ENCODE measurements around the gene FBXW7.

FBXW7 gene

DNA sequence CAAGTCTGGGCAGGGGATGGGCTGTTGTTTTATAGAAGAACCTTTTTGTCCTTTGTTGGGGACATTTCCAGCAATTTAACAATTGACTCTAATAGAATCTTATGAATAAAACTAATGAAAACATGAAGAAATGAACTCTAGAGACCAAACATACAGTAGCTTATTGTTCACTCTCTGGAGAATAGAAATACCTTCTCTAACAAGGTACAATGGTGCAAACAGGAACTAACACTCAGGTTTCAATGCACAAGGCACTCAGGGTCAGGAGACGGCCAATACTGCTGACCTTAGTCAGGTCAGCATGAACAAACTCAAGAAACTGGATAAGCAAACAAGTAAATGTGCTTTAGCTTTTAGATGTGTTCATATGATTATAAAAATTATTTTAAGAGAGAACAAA, 39.6 kb upstream of the FBXW7 start:
- H3K14ac ChIP-seq (ENCODE audit: low read length in 2 of 2), result no peak overlapping the region
- no peaks in the 10 kb centered on the region for H3K9me3 ChIP-seq (ENCODE audit: control insufficient read depth, low read length)
- no peak overlapping the region for H4K91ac ChIP-seq (ENCODE audit: low read length)
- H3K9ac ChIP-seq (ENCODE audit: low read length), result no peak overlapping the region
- H2BK12ac ChIP-seq (ENCODE audit: low read length in 2 of 2), result no peak overlapping the region
- no peak overlapping the region for H3K4me3 ChIP-seq (ENCODE audit: insufficient read depth in 1 of 2, low read depth in 1 of 2, low read length in 2 of 2)
- H4K8ac ChIP-seq (ENCODE audit: low read length), result no peak overlapping the region
- no peak overlapping the region for H2BK120ac ChIP-seq (ENCODE audit: low read depth, low read length)
- no peak overlapping the region for H3K4ac ChIP-seq (ENCODE audit: low read depth in 1 of 2, low read length in 2 of 2)
- no peak overlapping the region for H2AFZ ChIP-seq (ENCODE audit: low read depth, low read length)
- H3K23ac ChIP-seq (ENCODE audit: low read length in 2 of 2), result no peak overlapping the region
- no peak overlapping the region for H2AK5ac ChIP-seq (ENCODE audit: low read length, severe bottlenecking)
- H3K27ac ChIP-seq (ENCODE audit: low read length, poor library complexity, severe bottlenecking), result no peak overlapping the region
- DNase-seq, result no peak
- H2BK5ac ChIP-seq (ENCODE audit: low read depth, low read length, poor library complexity, severe bottlenecking), result no peak overlapping the region
- H3K18ac ChIP-seq (ENCODE audit: low read depth in 1 of 2, low read length in 2 of 2), result no peak overlapping the region
- H3K79me1 ChIP-seq (replicated peaks; ENCODE audit: low read length, poor library complexity, severe bottlenecking), result no peaks in the 10 kb centered on the region
- no peak overlapping the region for H2BK15ac ChIP-seq (ENCODE audit: low read depth, poor library complexity, severe bottlenecking)
- no CpG with 5 or more reads among the region's 1 CpG for WGBS
- no peak overlapping the region for H3K4me2 ChIP-seq (ENCODE audit: low read length, poor library complexity, severe bottlenecking)
- H3K4me1 ChIP-seq (ENCODE audit: control insufficient read depth, insufficient read depth, low read depth, low read length), result no peaks in the 10 kb centered on the region
- no peaks in the 10 kb centered on the region for H3K27me3 ChIP-seq (ENCODE audit: control insufficient read depth in 1 of 2, insufficient read depth in 1 of 2, low read length in 2 of 2)
- no peaks in the 10 kb centered on the region for H3K36me3 ChIP-seq (ENCODE audit: control insufficient read depth in 1 of 2, insufficient read depth in 2 of 2, low read depth in 1 of 2, low read length in 2 of 2)

DNA sequence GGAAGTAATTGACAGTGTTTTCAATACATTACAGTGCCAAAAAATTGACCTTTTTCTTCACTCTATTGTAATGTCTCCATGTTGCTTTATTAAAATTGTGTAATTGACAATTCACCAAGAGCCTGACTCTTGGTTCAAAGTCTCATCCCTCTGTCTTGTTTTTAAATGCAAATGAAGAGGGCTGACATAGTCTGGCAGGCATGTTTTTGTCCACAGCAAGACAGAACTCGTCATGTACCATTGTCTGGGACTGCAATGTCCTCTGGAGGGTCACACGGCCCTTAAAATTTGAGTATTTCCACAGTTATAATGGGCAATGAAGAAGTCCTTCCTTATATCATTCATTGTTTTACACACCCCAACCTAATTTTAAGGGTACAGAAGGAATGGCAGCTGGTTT, 38.0 kb upstream of the FBXW7 start:
- no peak overlapping the region for H3K9ac ChIP-seq (ENCODE audit: low read length)
- no peak overlapping the region for H3K18ac ChIP-seq (ENCODE audit: low read depth in 1 of 2, low read length in 2 of 2)
- H3K14ac ChIP-seq (ENCODE audit: low read length in 2 of 2), result no peak overlapping the region
- 75% methylated on average over 1 of the region's 2 CpGs for WGBS
- no peak overlapping the region for H3K4ac ChIP-seq (ENCODE audit: low read depth in 1 of 2, low read length in 2 of 2)
- no peak overlapping the region for H3K4me2 ChIP-seq (ENCODE audit: low read length, poor library complexity, severe bottlenecking)
- H2AK5ac ChIP-seq (ENCODE audit: low read length, severe bottlenecking), result no peak overlapping the region
- no peak overlapping the region for H3K4me3 ChIP-seq (ENCODE audit: insufficient read depth in 1 of 2, low read depth in 1 of 2, low read length in 2 of 2)
- no peak for DNase-seq
- H3K79me1 ChIP-seq (replicated peaks; ENCODE audit: low read length, poor library complexity, severe bottlenecking), result no peaks in the 10 kb centered on the region
- H3K27ac ChIP-seq (ENCODE audit: low read length, poor library complexity, severe bottlenecking), result no peak overlapping the region
- no peak overlapping the region for H2BK12ac ChIP-seq (ENCODE audit: low read length in 2 of 2)
- no peak overlapping the region for H3K23ac ChIP-seq (ENCODE audit: low read length in 2 of 2)
- no peaks in the 10 kb centered on the region for H3K36me3 ChIP-seq (ENCODE audit: control insufficient read depth in 1 of 2, insufficient read depth in 2 of 2, low read depth in 1 of 2, low read length in 2 of 2)
- H2BK120ac ChIP-seq (ENCODE audit: low read depth, low read length), result no peak overlapping the region
- no peak overlapping the region for H4K8ac ChIP-seq (ENCODE audit: low read length)
- no peaks in the 10 kb centered on the region for H3K9me3 ChIP-seq (ENCODE audit: control insufficient read depth, low read length)
- no peak overlapping the region for H2AFZ ChIP-seq (ENCODE audit: low read depth, low read length)
- no peak overlapping the region for H2BK15ac ChIP-seq (ENCODE audit: low read depth, poor library complexity, severe bottlenecking)
- no peak overlapping the region for H2BK5ac ChIP-seq (ENCODE audit: low read depth, low read length, poor library complexity, severe bottlenecking)
- H3K4me1 ChIP-seq (ENCODE audit: control insufficient read depth, insufficient read depth, low read depth, low read length), result no peaks in the 10 kb centered on the region
- H3K27me3 ChIP-seq (ENCODE audit: control insufficient read depth in 1 of 2, insufficient read depth in 1 of 2, low read length in 2 of 2), result no peaks in the 10 kb centered on the region
- no peak overlapping the region for H4K91ac ChIP-seq (ENCODE audit: low read length)

DNA sequence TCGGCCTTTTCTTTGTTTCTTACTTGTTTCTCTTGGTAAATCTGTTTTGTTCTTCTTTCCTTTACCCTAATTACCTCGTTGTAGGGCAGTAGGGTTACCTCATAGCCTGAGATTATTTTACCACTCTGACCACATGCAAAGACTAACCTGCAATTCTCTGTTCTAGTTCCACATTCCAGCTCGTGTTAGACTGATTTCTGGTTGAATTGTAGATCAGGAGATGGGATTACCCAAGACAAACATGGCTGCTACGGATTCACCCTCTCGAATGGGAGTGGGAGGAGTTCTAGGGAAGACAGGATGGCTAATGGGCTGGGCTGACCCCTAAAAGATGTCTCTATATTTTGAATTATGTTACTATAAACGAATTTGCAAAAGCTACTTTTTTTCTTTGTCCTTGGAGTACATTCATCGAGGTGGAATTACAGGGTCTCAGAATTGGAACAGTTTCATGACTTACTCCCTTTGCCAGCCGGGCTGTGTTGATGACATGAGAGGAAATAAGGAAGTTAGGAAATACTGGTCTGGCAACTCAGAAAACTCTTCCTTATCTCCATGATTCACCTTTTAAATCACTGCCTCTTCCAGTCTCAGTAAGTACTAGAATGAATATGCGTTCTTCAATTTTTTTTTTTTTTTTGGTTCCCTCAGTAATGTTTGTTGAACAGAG, 36.7 kb upstream of the FBXW7 start:
- Histone ChIP-seq H2BK5ac (ENCODE audit: low read depth, low read length, poor library complexity, severe bottlenecking) (no peak overlapping the region), H2AK5ac (ENCODE audit: low read length, severe bottlenecking) (no peak overlapping the region), H3K4me1 (ENCODE audit: control insufficient read depth, insufficient read depth, low read depth, low read length) (no peaks in the 10 kb centered on the region), H2AFZ (ENCODE audit: low read depth, low read length) (no peak overlapping the region), H3K27me3 (ENCODE audit: control insufficient read depth in 1 of 2, insufficient read depth in 1 of 2, low read length in 2 of 2) (no peaks in the 10 kb centered on the region), H4K8ac (ENCODE audit: low read length) (peak overlapping the region; percentile 82), H3K4me3 (ENCODE audit: insufficient read depth in 1 of 2, low read depth in 1 of 2, low read length in 2 of 2) (no peak overlapping the region), H3K18ac (ENCODE audit: low read depth in 1 of 2, low read length in 2 of 2) (no peak overlapping the region), H3K4me2 (ENCODE audit: low read length, poor library complexity, severe bottlenecking) (no peak overlapping the region), H3K23ac (ENCODE audit: low read length in 2 of 2) (no peak overlapping the region), H3K14ac (ENCODE audit: low read length in 2 of 2) (no peak overlapping the region), H3K79me1 (replicated peaks; ENCODE audit: low read length, poor library complexity, severe bottlenecking) (no peaks in the 10 kb centered on the region), H3K36me3 (ENCODE audit: control insufficient read depth in 1 of 2, insufficient read depth in 2 of 2, low read depth in 1 of 2, low read length in 2 of 2) (no peaks in the 10 kb centered on the region), H2BK120ac (ENCODE audit: low read depth, low read length) (peak overlapping the region; percentile 19), H3K9ac (ENCODE audit: low read length) (no peak overlapping the region), H3K27ac (ENCODE audit: low read length, poor library complexity, severe bottlenecking) (no peak overlapping the region), H2BK12ac (ENCODE audit: low read length in 2 of 2) (peak overlapping the region in 1 of 2 experiments; percentile 39), H3K4ac (ENCODE audit: low read depth in 1 of 2, low read length in 2 of 2) (no peak overlapping the region), H2BK15ac (ENCODE audit: low read depth, poor library complexity, severe bottlenecking) (no peak overlapping the region), H3K9me3 (ENCODE audit: control insufficient read depth, low read length) (no peaks in the 10 kb centered on the region), H4K91ac (ENCODE audit: low read length) (peak overlapping the region; percentile 39)
- DNase-seq, result peak; percentile 88
- 88% methylated on average over 5 of the region's 9 CpGs for WGBS

DNA sequence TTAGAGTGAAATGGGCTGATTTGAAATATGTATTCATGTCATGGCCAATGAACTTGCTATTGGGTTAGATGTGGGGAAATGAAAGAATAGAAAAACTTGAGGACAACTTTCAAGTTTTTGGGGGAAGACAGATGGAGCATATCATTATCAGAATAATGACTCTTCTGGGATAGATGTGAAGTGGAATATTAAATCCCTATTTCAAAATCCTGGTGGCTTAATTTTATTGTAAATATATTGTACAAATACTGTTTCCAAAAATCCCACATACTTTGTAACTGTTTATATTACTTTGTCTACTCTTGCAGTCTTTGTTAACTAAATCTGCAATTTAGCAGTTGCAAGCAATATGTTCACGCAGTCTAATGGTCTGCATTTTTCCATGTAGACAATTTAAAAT, 35.9 kb upstream of the FBXW7 start:
- Histone ChIP-seq H2AK5ac (ENCODE audit: low read length, severe bottlenecking) (no peak overlapping the region), H3K27ac (ENCODE audit: low read length, poor library complexity, severe bottlenecking) (no peak overlapping the region), H3K36me3 (ENCODE audit: control insufficient read depth in 1 of 2, insufficient read depth in 2 of 2, low read depth in 1 of 2, low read length in 2 of 2) (no peaks in the 10 kb centered on the region), H3K79me1 (replicated peaks; ENCODE audit: low read length, poor library complexity, severe bottlenecking) (no peaks in the 10 kb centered on the region), H3K27me3 (ENCODE audit: control insufficient read depth in 1 of 2, insufficient read depth in 1 of 2, low read length in 2 of 2) (no peaks in the 10 kb centered on the region), H2AFZ (ENCODE audit: low read depth, low read length) (no peak overlapping the region), H3K9me3 (ENCODE audit: control insufficient read depth, low read length) (no peaks in the 10 kb centered on the region), H2BK12ac (ENCODE audit: low read length in 2 of 2) (no peak overlapping the region), H3K4me1 (ENCODE audit: control insufficient read depth, insufficient read depth, low read depth, low read length) (no peaks in the 10 kb centered on the region), H3K9ac (ENCODE audit: low read length) (no peak overlapping the region), H3K14ac (ENCODE audit: low read length in 2 of 2) (no peak overlapping the region), H4K91ac (ENCODE audit: low read length) (no peak overlapping the region), H3K18ac (ENCODE audit: low read depth in 1 of 2, low read length in 2 of 2) (no peak overlapping the region), H2BK15ac (ENCODE audit: low read depth, poor library complexity, severe bottlenecking) (no peak overlapping the region), H3K23ac (ENCODE audit: low read length in 2 of 2) (no peak overlapping the region), H2BK5ac (ENCODE audit: low read depth, low read length, poor library complexity, severe bottlenecking) (no peak overlapping the region), H3K4me2 (ENCODE audit: low read length, poor library complexity, severe bottlenecking) (no peak overlapping the region), H3K4me3 (ENCODE audit: insufficient read depth in 1 of 2, low read depth in 1 of 2, low read length in 2 of 2) (no peak overlapping the region), H4K8ac (ENCODE audit: low read length) (no peak overlapping the region), H2BK120ac (ENCODE audit: low read depth, low read length) (no peak overlapping the region), H3K4ac (ENCODE audit: low read depth in 1 of 2, low read length in 2 of 2) (no peak overlapping the region)
- no peak for DNase-seq
- WGBS, result no CpG with 5 or more reads among the region's 1 CpG
